Heart left ventricle (tissue), 16 donors: ENCODE measurements around the gene ZSCAN5C. TPM values are rescaled to one million over a fixed set of nuclear protein-coding genes. Genes with fewer than 3 reads are reported as not detected.

Experiments
- ATAC-seq, 4 donors: fragments of 200-7000 bp; cut with Tn5 transposase; one replicate each; pipeline ENCODE4 v1.9.1; 2020 to 2022; ENCODE audit warnings: moderate library complexity in 4 of 4, mild to moderate bottlenecking in 3 of 4, moderate number of reproducible peaks in 1 of 4
- DNase-seq, 5 donors: peaks; one replicate each; pipeline ENCODE4 v3.0.0-alpha.2; 2020
- H3K27ac ChIP-seq, 12 donors: fragments of 200-600 bp; sonication (generic) in 4 of 12; one replicate each; pipeline versions ENCODE4 v1.5.0 to v1.8.0; 2016 to 2022; ENCODE audit warnings: mild to moderate bottlenecking in 2 of 12
- H3K27me3 ChIP-seq, 9 donors: fragments of 200-600 bp; sonication (generic) in 2 of 9; one replicate each; pipeline versions ENCODE4 v1.5.1 to v1.8.0; 2016 to 2022; ENCODE audit warnings: mild to moderate bottlenecking in 3 of 9
- H3K36me3 ChIP-seq, 9 donors: fragments of 200-600 bp; sonication (generic) in 2 of 9; one replicate each; pipeline versions ENCODE4 v1.5.0 to v1.8.0; 2018 to 2022; ENCODE audit warnings: mild to moderate bottlenecking in 2 of 9
- H3K4me1 ChIP-seq, 12 donors: fragments of 200-600 bp; sonication (generic) in 4 of 12; one replicate each; pipeline versions ENCODE4 v1.5.0 to v1.8.0; 2016 to 2022; ENCODE audit warnings: mild to moderate bottlenecking in 3 of 12
- H3K4me3 ChIP-seq, 12 donors: fragments of 200-600 bp; sonication (generic) in 4 of 12; one replicate each; pipeline versions ENCODE4 v1.5.0 to v1.8.0; 2017 to 2022; ENCODE audit warnings: mild to moderate bottlenecking in 9 of 12, moderate library complexity in 4 of 12
- H3K9me3 ChIP-seq, 12 donors: fragments of 200-600 bp; sonication (generic) in 4 of 12; one replicate each; pipeline versions ENCODE4 v1.5.0 to v1.8.0; 2016 to 2022; ENCODE audit warnings: mild to moderate bottlenecking in 1 of 12
- POLR2A ChIP-seq, 2 donors: fragments of 450-650 bp; IDR thresholded peaks; one replicate each; pipeline ENCODE4 v1.6.1; 2017; ENCODE audit warnings: antibody characterized with exemption in 2 of 2, mild to moderate bottlenecking in 2 of 2, moderate library complexity in 2 of 2
- WGBS, 4 donors: extraction: QIAGEN DNeasy Blood & Tissue Kit in 2 of 4; methylation state at CpG; one replicate each; pipeline versions ENCODE4 v1.1.5 to v1.1.7; 2013 to 2018; 5-methylcytosine and 5-hydroxymethylcytosine counted together
- intact Hi-C, 10 donors: fragments of 100-400 bp; cut with DNase I; formaldehyde crosslinking; loops; one replicate each; pipeline versions ENCODE4 v1.11.1 to v1.14.2; 2022
- polyA plus RNA-seq, 2 donors: library from polyadenylated mRNA; stranded (reverse); fragments of 200-250 nt; gene quantifications; one replicate each; pipeline ENCODE4 v1.2.3, GENCODE V29; 2013
- total RNA-seq, 9 donors: library from RNA; depleted of rRNA in 2 of 9; stranded (reverse); fragments of >200 nt in 2 of 9; fragmentation: NEBNext Ultra II Directional in 3 of 9; extraction: Animal tissue kit (Norgen Biotek cat#: 25700) in 3 of 9; gene quantifications; one replicate each; pipeline versions ENCODE4 v1.1.0 to v1.2.4, GENCODE V29; 2016 to 2023
- TF ChIP-seq, protein P1 (sequence below), 12 donors: fragments of 200-600 bp; sonication (generic) in 4 of 12; IDR thresholded peaks; one replicate each; pipeline versions ENCODE4 v1.5.0 to v1.8.0; 2018 to 2022; ENCODE audit warnings: antibody characterized with exemption in 12 of 12, mild to moderate bottlenecking in 5 of 12
- donor health status: ischemic (EF 13 %, LVEDD 7.1; RV severe dilation, severe dysfunction).
- donor health status: healthy with polysubstance abuse.
- donor health status: DM: no; HTN: yes; CAD: no.
- donor health status: DM: no; HTN: no; CAD: no.
- donor health status: ischemic (EF 25% LVEDD 6.9; RV normal size, moderate dysfunction).
- donor health status: ischemic (EF 25% LVEDD 5.7; RV mildly dilated, moderate dysfunction).
- donor health status: healthy.
- donor health status: DM: yes; HTN: yes; CAD: no.
- donor health status: ischemic (EF 35%, LVEDD 5.7; RV mildly dilated, moderate dysfunction).
- donor health status: nonischemic (EF 11% LVEDD 7.7; RV severe dilation, severe dysfunction).
- donor health status: DM: yes; HTN: yes; CAD: no.
- donor health status: PGD.
- donor health status: ischemic (EF 29% LVEDD 5.4; RV normal size, mild dysfunction).
- donor health status: nonischemic (EF 23%, LVEDD 6.1; RV moderate dilation, normal function).

Gene ZSCAN5C
- total and polyA plus RNA-seq, 11 donors, result not detected

DNA sequence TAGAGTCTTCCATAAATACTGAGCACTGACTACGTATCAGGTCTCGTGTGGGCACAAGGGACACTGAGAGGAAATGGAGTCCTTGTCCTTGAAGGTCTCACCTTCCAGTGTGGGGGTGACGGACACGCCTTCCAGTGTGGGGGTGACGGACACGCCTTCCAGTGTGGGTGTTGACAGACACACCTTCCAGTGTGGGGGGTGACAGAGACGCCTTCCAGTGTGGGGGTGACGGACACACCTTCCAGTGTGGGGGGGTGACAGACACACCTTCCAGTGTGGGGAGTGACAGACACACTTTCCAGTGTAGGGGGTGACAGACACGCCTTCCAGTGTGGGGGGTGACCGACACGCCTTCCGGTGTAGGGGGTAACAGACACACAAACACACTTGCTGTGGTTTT is 56.2 kb downstream of the ZSCAN5C start:
- no peak for ATAC-seq
- Histone ChIP-seq H3K36me3 (no peaks in the 10 kb centered on the region), H3K4me3 (no peak overlapping the region), H3K27me3 (no peaks in the 10 kb centered on the region), H3K9me3 (no peaks in the 10 kb centered on the region), H3K27ac (no peak overlapping the region), H3K4me1 (no peaks in the 10 kb centered on the region)
- DNase-seq, result no peak
- intact Hi-C loops, result loop anchor here in 2 of 10 donors (5.0 kb wide), 2 partner anchors 34 to 74 kb away; no protein-coding TSS in a partner anchor
- TF ChIP-seq, protein P1, sequence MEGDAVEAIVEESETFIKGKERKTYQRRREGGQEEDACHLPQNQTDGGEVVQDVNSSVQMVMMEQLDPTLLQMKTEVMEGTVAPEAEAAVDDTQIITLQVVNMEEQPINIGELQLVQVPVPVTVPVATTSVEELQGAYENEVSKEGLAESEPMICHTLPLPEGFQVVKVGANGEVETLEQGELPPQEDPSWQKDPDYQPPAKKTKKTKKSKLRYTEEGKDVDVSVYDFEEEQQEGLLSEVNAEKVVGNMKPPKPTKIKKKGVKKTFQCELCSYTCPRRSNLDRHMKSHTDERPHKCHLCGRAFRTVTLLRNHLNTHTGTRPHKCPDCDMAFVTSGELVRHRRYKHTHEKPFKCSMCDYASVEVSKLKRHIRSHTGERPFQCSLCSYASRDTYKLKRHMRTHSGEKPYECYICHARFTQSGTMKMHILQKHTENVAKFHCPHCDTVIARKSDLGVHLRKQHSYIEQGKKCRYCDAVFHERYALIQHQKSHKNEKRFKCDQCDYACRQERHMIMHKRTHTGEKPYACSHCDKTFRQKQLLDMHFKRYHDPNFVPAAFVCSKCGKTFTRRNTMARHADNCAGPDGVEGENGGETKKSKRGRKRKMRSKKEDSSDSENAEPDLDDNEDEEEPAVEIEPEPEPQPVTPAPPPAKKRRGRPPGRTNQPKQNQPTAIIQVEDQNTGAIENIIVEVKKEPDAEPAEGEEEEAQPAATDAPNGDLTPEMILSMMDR (IDR thresholded peaks at IDR 0.05), result no peak
- TF ChIP-seq POLR2A (IDR thresholded peaks at IDR 0.05), result no peak
- 83 to 93% (median 87%) methylated on average over 10 to 12 of the region's 12 CpGs for WGBS, 4 donors

Other genes starting within 250 kb of the ZSCAN5C start
- gene NLRP5, start 215.5 kb upstream of the ZSCAN5C start, total RNA-seq, result not detected
- gene NLRP5, start 215.5 kb upstream of the ZSCAN5C start, polyA plus RNA-seq, result not detected
- 10 to 100 TPM; 11.6 to 40.8 (median 24.9) TPM for gene ZNF787, start 81.0 kb upstream of the ZSCAN5C start, total RNA-seq
- gene ZNF787, start 81.0 kb upstream of the ZSCAN5C start, polyA plus RNA-seq, result 10 to 100 TPM; 39.1 to 39.6 TPM
- gene ZNF444, start 61.0 kb upstream of the ZSCAN5C start, total RNA-seq, result 10 to 100 TPM; 14.8 to 35.8 (median 20.1) TPM
- gene ZNF444, start 61.0 kb upstream of the ZSCAN5C start, polyA plus RNA-seq, result 10 to 100 TPM; 15.9 to 21.4 TPM
- gene GALP, start 26.3 kb upstream of the ZSCAN5C start, total RNA-seq, result not detected
- gene GALP, start 26.3 kb upstream of the ZSCAN5C start, polyA plus RNA-seq, result not detected
- gene ZSCAN5B, start 4.5 kb upstream of the ZSCAN5C start, total RNA-seq, result not detected
- under 1 TPM in 1 of 2 donors, not detected in 1; 0.04 TPM for gene ZSCAN5B, start 4.5 kb upstream of the ZSCAN5C start, polyA plus RNA-seq
- not detected for gene EDDM13, start 70.5 kb downstream of the ZSCAN5C start, total RNA-seq
- under 1 TPM in 1 of 2 donors, not detected in 1; 0.42 TPM for gene EDDM13, start 70.5 kb downstream of the ZSCAN5C start, polyA plus RNA-seq
- 10 to 100 TPM in 7 of 9 donors, 1 to 10 TPM in 2; 3.3 to 26.6 (median 18.1) TPM for gene ZSCAN5A, start 112.6 kb downstream of the ZSCAN5C start, total RNA-seq
- gene ZSCAN5A, start 112.6 kb downstream of the ZSCAN5C start, polyA plus RNA-seq, result 10 to 100 TPM; 15.5 to 17.6 TPM
- gene ZNF582, start 191.3 kb downstream of the ZSCAN5C start, total RNA-seq, result 1 to 10 TPM; 3.5 to 6.2 (median 4.7) TPM
- gene ZNF582, start 191.3 kb downstream of the ZSCAN5C start, polyA plus RNA-seq, result 1 to 10 TPM; 6.3 to 7.2 TPM
- gene ZNF583, start 202.1 kb downstream of the ZSCAN5C start, total RNA-seq, result 1 to 10 TPM; 4.1 to 7.9 (median 5.4) TPM
- 1 to 10 TPM; 3.3 to 4.9 TPM for gene ZNF583, start 202.1 kb downstream of the ZSCAN5C start, polyA plus RNA-seq